Astrocyte (in vitro differentiated cells and primary cell): ENCODE data around the gene SLC35G3. TPM values are rescaled to one million over a fixed set of nuclear protein-coding genes. Genes with fewer than 3 reads are reported as not detected.
"Not testable (repeated sequence)": the region's sequence is repeated elsewhere in the genome, so short reads cannot be mapped to it uniquely, and the experiment has no call there.

Source experiments
- DNase-seq: peaks from one replicate; pipeline ENCODE4 v3.0.0-alpha.2; 2010; ENCODE audit warnings: low read depth
- FAIRE-seq: peaks from 2 replicates; lab custom pipeline; 2011; peaks lifted over from hg19 to GRCh38; lab: Jason Lieb, UNC
- H2AFZ ChIP-seq: 2 replicates; pipeline ENCODE4 v1.6.0; 2012; ENCODE audit warnings: low read depth, low read length, inconsistent platforms
- H3K27ac ChIP-seq: 2 replicates; pipeline ENCODE4 v1.5.1; 2011; ENCODE audit warnings: low read depth, low read length, inconsistent platforms
- H3K27me3 ChIP-seq: 2 replicates; pipeline ENCODE4 v1.6.0; 2011; ENCODE audit warnings: low read length, inconsistent platforms; ENCODE audit not compliant: insufficient read depth
- H3K36me3 ChIP-seq: 2 replicates; pipeline ENCODE4 v1.5.1; 2011; ENCODE audit warnings: low read length, inconsistent platforms; ENCODE audit not compliant: insufficient read depth
- H3K4me1 ChIP-seq: 2 replicates; pipeline ENCODE4 v1.5.1; 2011; ENCODE audit warnings: low read length, inconsistent platforms; ENCODE audit not compliant: insufficient read depth
- H3K4me2 ChIP-seq: 2 replicates; pipeline ENCODE4 v1.6.0; 2012; ENCODE audit warnings: low read length, inconsistent platforms
- H3K4me3 ChIP-seq: 2 replicates; pipeline ENCODE4 v1.5.1; 2011; ENCODE audit warnings: low read depth, mild to moderate bottlenecking, low read length, inconsistent platforms; ENCODE audit not compliant: insufficient read depth
- H3K79me2 ChIP-seq: 2 replicates; pipeline ENCODE4 v1.6.0; 2012; ENCODE audit warnings: mild to moderate bottlenecking, low read length, inconsistent platforms; ENCODE audit not compliant: insufficient read depth
- H3K9ac ChIP-seq: 2 replicates; pipeline ENCODE4 v1.6.0; 2012; ENCODE audit warnings: mild to moderate bottlenecking, low read length, inconsistent platforms
- H3K9me3 ChIP-seq: 2 replicates; pipeline ENCODE4 v1.5.1; 2012; ENCODE audit warnings: low read depth, mild to moderate bottlenecking, low read length, inconsistent platforms; ENCODE audit not compliant: insufficient read depth
- H4K20me1 ChIP-seq: 2 replicates; pipeline ENCODE4 v1.6.0; 2012; ENCODE audit warnings: low read length, inconsistent platforms; ENCODE audit not compliant: insufficient read depth
- H3K27ac Mint-ChIP-seq: one replicate; pipeline ENCODE4 v1.8.0; 2021; ENCODE audit warnings: mild to moderate bottlenecking, mixed read lengths; ENCODE audit not compliant: unreplicated experiment
- H3K27me3 Mint-ChIP-seq: one replicate; pipeline ENCODE4 v1.8.0; 2021; ENCODE audit warnings: low read depth, mixed read lengths; ENCODE audit not compliant: unreplicated experiment
- H3K36me3 Mint-ChIP-seq: one replicate; pipeline ENCODE4 v1.8.0; 2021; ENCODE audit warnings: low read depth, mixed read lengths; ENCODE audit not compliant: unreplicated experiment
- H3K4me1 Mint-ChIP-seq: one replicate; pipeline ENCODE4 v1.8.0; 2021; ENCODE audit warnings: low read depth, mixed read lengths; ENCODE audit not compliant: unreplicated experiment
- H3K4me3 Mint-ChIP-seq: one replicate; pipeline ENCODE4 v1.8.0; 2021; ENCODE audit warnings: mild to moderate bottlenecking, moderate library complexity, mixed read lengths; ENCODE audit not compliant: unreplicated experiment
- H3K9me3 Mint-ChIP-seq: one replicate; pipeline ENCODE4 v1.8.0; 2021; ENCODE audit warnings: mild to moderate bottlenecking, mixed read lengths; ENCODE audit not compliant: unreplicated experiment
- CTCF ChIP-seq: IDR thresholded peaks from 2 replicates; pipeline ENCODE4 v1.5.1; 2011; ENCODE audit warnings: low read depth, mild to moderate bottlenecking, inconsistent platforms, low read length, moderate library complexity; ENCODE audit not compliant: insufficient read depth
- EZH2 ChIP-seq: IDR thresholded peaks from 2 replicates; pipeline ENCODE4 v1.6.1; 2012; ENCODE audit warnings: mild to moderate bottlenecking, low read length, inconsistent platforms; ENCODE audit not compliant: insufficient read depth
- total RNA-seq: library from RNA; stranded (reverse); gene quantifications from 2 replicates; pipeline ENCODE4 v1.2.1, GENCODE V29; 2021

Gene SLC35G3
- total RNA-seq, 1 donor from 2014 or later, result not detected

- not testable (repeated sequence) for H3K9me3 ChIP-seq, H3K9ac ChIP-seq, DNase-seq, H4K20me1 ChIP-seq, H3K4me1 ChIP-seq, H3K4me2 ChIP-seq, H3K4me3 ChIP-seq, H3K27ac Mint-ChIP-seq, H3K36me3 Mint-ChIP-seq, H3K36me3 ChIP-seq, H3K27me3 ChIP-seq, H3K27ac ChIP-seq, H2AFZ ChIP-seq, H3K79me2 ChIP-seq, H3K27me3 Mint-ChIP-seq, H3K4me3 Mint-ChIP-seq, H3K4me1 Mint-ChIP-seq, FAIRE-seq
- H3K9me3 Mint-ChIP-seq, result peaks cover 11% of the 10 kb centered on the region
Observed at GRCh38 chr17:35195062-35195461, 869 bp upstream of the SLC35G3 start.

DNA sequence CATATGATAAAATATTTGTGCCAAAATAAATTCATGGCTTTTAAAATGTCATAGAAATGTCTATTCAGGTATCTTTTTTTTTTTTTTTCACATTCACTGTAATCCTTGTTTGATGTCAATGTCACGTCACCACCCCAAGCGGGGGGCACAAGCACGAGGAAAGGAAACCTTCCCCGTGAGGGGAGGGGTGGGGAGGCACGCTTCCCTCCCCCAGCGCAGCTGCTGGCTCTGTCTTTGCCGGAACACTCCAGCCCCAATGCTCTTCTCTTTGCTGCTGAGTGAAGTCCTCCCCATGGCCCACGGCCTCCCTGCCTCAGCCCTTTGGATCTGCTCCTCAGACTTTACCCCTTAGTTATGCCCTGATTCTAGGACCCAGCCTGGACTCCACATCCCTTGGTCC, 1.5 kb downstream of the SLC35G3 start:
- H3K27ac ChIP-seq, result no peak overlapping the region
- H3K27ac Mint-ChIP-seq, result no peak overlapping the region
- peaks cover 9% of the 10 kb centered on the region for H3K27me3 Mint-ChIP-seq
- H3K36me3 Mint-ChIP-seq, result no peaks in the 10 kb centered on the region
- H3K4me3 Mint-ChIP-seq, result no peak overlapping the region
- H2AFZ ChIP-seq, result no peak overlapping the region
- no peak for DNase-seq
- no peak for FAIRE-seq
- no peaks in the 10 kb centered on the region for H4K20me1 ChIP-seq
- H3K9me3 Mint-ChIP-seq, result peaks cover 4% of the 10 kb centered on the region
- H3K36me3 ChIP-seq, result no peaks in the 10 kb centered on the region
- H3K4me2 ChIP-seq, result no peak overlapping the region
- no peak overlapping the region for H3K9ac ChIP-seq
- no peaks in the 10 kb centered on the region for H3K9me3 ChIP-seq
- no peak for TF ChIP-seq CTCF
- TF ChIP-seq EZH2, result no peak
- H3K27me3 ChIP-seq, result peaks cover 2% of the 10 kb centered on the region
- no peaks in the 10 kb centered on the region for H3K79me2 ChIP-seq
- no peak overlapping the region for H3K4me3 ChIP-seq
- peaks cover 2% of the 10 kb centered on the region for H3K4me1 Mint-ChIP-seq
- H3K4me1 ChIP-seq, result no peaks in the 10 kb centered on the region

- no peak for DNase-seq
- no peaks in the 10 kb centered on the region for H3K4me1 ChIP-seq
- H3K79me2 ChIP-seq, result no peaks in the 10 kb centered on the region
- H3K4me3 ChIP-seq, result no peak overlapping the region
- Mint-ChIP-seq H3K4me3 (no peak overlapping the region), H3K36me3 (no peaks in the 10 kb centered on the region), H3K27me3 (peaks cover 11% of the 10 kb centered on the region), H3K27ac (no peak overlapping the region), H3K9me3 (no peaks in the 10 kb centered on the region), H3K4me1 (peaks cover 2% of the 10 kb centered on the region)
- no peak overlapping the region for H3K27ac ChIP-seq
- FAIRE-seq, result peak; percentile 13
- H2AFZ ChIP-seq, result no peak overlapping the region
- no peaks in the 10 kb centered on the region for H3K36me3 ChIP-seq
- no peak overlapping the region for H3K9ac ChIP-seq
- TF ChIP-seq CTCF, result no peak
- TF ChIP-seq EZH2, result no peak
- no peak overlapping the region for H3K4me2 ChIP-seq
- H3K9me3 ChIP-seq, result no peaks in the 10 kb centered on the region
- H4K20me1 ChIP-seq, result no peaks in the 10 kb centered on the region
- H3K27me3 ChIP-seq, result peaks cover 2% of the 10 kb centered on the region
Observed at GRCh38 chr17:35191001-35191695, 3.0 kb downstream of the SLC35G3 start.
